Ishikawa (cell line): ENCODE data around the gene TCF4.

Source experiments
- EP300 ChIP-seq: IDR thresholded peaks from 2 replicates; pipeline ENCODE4 v1.6.1; 2012; ENCODE audit warnings: borderline replicate concordance
- REST ChIP-seq: IDR thresholded peaks from 2 replicates; pipeline ENCODE4 v1.6.1; 2012; ENCODE audit warnings: low read depth, mild to moderate bottlenecking
- TCF12 ChIP-seq: IDR thresholded peaks from 2 replicates; pipeline ENCODE4 v1.6.1; 2012; ENCODE audit warnings: low read depth
- YY1 ChIP-seq: IDR thresholded peaks from 2 replicates; pipeline ENCODE4 v1.6.1; 2012; ENCODE audit warnings: low read depth
- ZBTB7A ChIP-seq: IDR thresholded peaks from 2 replicates; pipeline ENCODE4 v1.6.1; 2012; ENCODE audit warnings: low read depth

- TF ChIP-seq REST: no peak
- TF ChIP-seq ZBTB7A: no peak
- no peak for TF ChIP-seq TCF12
- TF ChIP-seq EP300: no peak
- TF ChIP-seq YY1: no peak
Measured at GRCh38 chr18:55390898-55391297, 197.1 kb downstream of the TCF4 start.
